IMR-90 (cell line): ENCODE results near the gene CMC1.

Experiments
- POLR2A ChIP-seq: IDR thresholded peaks from 2 replicates; pipeline ENCODE4 v1.6.1; 2012; ENCODE audit warnings: mild to moderate bottlenecking, low read depth, low read length
- TF ChIP-seq, protein P1 (sequence below): conservative IDR thresholded peaks from 2 replicates; pipeline ENCODE4 v1.5.1; 2012; ENCODE audit warnings: mild to moderate bottlenecking, low read depth, low read length, improper control_type of control experiment

DNA sequence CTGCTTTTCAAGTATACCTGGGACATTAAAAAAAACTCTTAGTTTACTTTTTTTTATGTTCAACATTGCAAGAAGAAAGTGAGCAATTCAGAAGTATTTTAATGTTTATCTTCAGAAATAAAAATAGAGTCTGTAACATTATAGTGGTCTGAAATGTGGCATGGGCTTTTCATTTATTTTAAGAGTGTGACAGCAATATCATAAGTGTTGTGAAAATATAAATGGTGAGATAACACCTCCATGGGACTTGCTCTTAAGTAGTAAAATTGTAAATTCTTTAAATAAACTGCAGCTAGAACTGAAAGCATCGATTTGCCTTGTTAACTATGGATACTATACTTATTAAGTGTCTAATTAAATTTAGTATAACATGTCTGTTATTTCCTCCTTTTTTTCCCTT, 58.3 kb downstream of the CMC1 start:
- TF ChIP-seq, protein P1, sequence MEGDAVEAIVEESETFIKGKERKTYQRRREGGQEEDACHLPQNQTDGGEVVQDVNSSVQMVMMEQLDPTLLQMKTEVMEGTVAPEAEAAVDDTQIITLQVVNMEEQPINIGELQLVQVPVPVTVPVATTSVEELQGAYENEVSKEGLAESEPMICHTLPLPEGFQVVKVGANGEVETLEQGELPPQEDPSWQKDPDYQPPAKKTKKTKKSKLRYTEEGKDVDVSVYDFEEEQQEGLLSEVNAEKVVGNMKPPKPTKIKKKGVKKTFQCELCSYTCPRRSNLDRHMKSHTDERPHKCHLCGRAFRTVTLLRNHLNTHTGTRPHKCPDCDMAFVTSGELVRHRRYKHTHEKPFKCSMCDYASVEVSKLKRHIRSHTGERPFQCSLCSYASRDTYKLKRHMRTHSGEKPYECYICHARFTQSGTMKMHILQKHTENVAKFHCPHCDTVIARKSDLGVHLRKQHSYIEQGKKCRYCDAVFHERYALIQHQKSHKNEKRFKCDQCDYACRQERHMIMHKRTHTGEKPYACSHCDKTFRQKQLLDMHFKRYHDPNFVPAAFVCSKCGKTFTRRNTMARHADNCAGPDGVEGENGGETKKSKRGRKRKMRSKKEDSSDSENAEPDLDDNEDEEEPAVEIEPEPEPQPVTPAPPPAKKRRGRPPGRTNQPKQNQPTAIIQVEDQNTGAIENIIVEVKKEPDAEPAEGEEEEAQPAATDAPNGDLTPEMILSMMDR, result no peak
- TF ChIP-seq POLR2A, result no peak
